HG03064 (cell line): ENCODE data around the gene CLIP2.

Experiments
- ATAC-seq: cut with Tn5 transposase; IDR thresholded peaks from one replicate; pipeline ENCODE4 v1.9.1; 2021; ENCODE audit warnings: low read depth; ENCODE audit not compliant: unreplicated experiment

CLIP2 gene

DNA sequence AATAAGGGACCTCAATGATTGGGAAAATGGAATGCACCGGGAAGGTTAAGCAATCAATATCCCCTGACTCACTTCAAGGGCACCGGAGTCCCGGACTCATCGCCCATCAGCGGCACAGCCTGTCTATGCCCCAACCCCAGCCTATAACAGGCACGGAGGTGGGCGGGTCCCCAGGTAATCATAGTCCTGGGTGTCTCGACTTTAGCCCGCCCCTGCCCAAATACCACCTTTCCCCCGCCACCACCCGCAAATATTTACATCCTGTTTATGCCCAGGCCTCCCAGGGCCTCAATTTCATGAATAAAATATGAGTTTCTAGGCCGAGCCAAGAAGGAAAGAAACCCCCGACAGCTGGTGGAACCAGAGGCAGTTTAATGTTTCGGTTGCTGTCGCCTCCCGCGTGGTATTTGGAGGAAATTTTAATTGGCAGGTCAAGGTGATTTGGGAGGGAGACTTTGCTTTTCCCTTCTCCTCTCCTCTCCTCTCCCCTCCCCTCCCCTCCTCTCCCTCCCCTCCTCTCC is 19.4 kb upstream of the CLIP2 start:
- peak; percentile 40 for ATAC-seq

DNA sequence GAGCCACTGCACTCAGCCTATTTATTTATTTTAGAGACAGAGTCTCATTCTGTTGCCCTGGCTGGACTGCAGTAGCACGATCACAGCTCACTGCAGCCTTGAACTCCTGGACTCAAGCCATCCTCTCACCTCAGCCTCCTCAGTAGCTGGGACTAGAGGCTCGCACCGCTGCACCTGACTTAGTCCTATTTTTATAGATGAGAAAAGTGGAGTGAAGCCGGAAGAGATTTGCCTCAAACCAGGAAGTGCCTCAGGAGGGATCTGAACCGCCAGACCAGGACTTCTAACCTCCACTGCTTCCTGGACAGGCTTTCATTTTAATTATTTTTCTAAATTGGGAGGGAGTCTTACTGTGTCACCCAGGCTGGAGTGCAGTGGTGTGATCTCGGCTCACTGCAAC is 17.5 kb upstream of the CLIP2 start:
- ATAC-seq: no peak

DNA sequence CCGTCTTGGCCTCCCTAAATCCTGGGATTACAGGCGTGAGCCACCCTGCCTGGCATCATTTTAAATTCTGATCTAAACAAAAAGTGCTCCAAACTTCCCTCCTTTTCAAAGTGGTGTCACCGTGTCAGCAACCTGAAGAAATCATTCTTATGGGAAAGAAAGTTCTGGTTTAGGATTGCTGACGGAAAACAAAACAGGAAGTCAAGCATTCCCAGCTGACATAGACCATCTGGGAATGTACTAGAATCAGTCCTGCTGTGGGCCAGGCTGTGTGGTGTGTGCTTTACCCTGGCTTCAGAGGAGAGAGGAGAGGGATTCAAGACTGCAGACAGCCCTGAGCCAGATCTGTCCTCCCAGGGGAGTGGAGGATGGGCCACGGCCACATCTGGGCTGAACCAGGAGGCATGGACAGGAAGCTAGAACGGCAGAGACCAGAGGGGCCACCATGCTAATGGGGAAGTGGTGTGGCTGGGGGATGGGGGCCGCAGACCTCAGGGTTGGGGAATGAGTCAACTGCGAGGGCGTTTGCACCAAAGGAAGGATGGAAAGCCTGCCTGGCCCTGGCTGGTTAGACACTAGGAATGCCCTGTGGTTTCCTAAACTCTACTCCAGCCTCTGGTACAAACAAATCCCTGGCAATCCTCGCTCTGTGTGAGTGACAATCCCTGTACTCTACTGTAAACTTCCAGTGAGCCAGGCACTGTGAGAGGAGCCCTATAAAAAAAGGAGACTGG is 16.7 kb upstream of the CLIP2 start:
- peak; percentile 52 for ATAC-seq

DNA sequence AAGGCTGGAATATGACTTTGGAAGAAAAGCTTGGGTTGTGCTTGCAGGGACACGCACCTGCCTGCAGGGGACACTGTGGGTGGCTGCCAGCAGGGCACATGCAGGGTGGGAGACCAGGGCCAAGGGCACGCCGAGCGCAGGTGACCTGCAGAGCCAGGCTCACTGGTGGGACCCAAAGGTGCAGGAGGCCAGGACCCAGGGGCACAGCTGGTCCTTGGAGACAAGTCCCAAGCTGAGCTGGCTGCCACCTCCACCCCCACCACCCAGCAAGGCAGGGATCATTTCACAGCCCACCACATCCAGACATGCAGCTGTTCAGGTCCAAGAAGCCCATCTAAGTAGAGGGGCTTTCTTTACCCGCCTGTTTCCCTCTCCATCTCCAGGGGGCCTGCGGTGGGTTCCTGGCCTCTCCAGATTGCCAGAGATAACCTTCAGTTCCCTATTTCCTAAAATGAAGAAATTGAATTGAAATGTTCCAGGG is 13.8 kb upstream of the CLIP2 start:
- no peak for ATAC-seq

DNA sequence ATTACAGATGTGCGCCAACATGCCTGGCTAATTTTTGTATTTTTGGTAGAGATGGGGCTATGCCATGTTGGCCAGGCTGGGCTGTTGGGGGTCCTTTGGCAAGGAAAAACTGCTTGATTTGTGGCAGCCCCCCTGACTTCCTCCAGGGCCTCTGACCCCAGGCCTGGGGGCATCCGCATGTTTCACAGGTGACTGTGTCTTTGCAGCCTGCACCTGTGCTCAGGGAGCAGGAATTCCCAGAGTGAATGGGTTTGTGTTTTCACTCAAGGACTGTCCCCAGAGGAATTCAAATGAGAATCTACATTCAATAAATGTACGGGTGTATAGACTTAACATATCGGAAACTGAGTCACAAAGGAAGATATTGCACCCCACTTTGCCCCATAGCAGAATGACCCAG is 11.6 kb upstream of the CLIP2 start:
- ATAC-seq: no peak

DNA sequence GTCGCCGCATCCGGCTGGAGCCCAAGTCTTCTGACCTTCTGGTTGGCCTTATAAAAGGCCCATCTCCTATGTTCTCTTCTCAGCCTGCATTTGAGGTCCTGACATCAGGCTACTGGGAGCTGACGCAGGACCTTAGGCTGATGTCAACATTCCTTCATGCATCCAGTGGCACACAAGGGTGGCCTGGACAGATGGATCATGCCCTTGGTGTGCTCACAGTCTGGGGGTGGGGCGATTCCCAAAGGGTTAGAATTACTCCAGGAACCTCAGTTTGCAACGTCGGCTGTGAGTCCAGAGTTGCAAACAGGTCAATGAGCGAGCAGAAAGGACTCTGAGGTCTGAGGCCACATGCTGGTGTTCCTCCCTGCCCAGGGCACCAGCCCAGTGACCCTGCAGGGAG is 8.2 kb upstream of the CLIP2 start:
- no peak for ATAC-seq

DNA sequence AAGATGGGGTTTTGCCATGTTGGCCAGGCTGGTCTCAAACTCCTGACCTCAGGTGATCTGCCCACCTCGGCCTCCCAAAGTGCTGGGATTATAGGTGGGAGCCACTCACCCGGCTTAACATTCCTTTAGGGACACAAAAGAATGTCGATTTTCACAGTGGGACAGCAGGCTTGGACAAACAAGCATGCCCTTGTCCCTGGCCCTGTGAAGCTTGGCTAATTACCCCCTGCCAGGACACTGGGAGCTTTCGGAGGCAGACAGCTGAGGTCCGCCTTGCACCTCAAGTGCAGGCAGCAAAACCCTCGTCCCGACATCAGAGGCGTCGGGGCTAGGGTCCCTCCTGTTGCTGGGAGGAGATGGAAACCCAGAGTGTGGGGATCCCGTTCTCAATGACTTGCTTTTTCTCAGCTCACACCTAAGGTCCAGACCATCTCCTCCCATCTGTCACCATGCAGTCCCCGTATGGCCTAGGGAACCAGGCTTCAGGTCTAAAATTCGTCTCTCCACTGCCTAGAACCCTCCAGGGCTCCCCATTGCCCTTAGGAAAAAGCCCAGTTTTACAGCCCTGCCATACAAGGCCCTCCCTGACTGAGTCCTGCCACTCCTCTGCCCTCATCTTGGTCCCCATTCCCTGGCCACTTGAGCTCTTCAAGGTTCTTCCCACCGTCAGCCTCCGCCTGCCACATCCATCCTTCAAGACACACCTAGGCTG is 6.3 kb upstream of the CLIP2 start:
- no peak for ATAC-seq

DNA sequence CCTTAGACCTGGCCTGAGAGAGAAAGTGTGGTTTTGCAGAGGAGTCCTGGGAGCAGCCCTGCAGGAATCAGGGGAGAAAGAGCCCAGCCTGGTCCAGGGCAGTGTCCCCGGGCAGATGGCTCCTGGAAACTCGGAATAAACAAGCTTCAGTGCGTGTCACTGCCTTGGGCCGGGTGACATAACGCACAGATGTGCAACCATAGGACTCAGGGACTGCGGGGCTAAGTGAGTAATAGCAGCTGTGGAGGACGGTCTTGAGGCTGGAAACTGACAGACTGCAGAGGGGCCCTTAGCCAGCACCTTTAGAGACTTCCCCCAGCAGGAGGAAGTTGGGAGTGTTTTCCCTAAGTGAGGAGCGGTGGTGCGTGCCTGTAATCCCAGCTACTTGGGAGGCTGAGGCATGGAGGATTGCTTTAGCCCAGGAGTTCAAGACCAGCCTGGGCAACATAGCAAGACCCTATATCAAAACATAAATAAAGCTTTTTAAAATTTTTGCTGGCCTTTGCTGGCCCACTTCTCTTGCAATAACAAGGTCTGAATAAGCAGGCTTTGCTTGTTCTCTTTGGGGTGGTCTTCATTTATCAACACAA is 5.3 kb upstream of the CLIP2 start:
- no peak for ATAC-seq

DNA sequence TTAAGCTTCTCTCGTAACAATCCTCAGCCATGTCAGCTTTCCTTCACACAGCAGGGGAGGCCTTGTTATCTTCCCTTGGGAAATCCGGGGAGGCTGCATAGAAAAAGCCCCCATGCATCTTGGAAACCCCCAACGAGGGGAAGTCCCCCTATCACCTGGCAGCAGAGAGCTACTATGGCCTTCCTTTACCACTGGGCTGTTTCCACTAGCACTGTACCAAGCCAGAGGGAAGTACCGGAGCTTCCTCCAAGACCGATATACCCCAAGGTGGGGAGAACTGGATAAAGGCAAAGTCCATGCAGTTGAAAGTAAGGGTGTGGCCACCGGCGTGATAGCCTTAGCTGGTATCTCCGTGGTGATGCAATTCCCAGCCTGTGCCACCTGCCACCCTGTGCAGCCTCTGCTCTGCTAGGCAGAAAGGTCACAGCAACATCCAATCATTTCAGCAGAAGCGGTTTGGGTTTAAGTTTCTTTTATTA is 4.4 kb upstream of the CLIP2 start:
- ATAC-seq: no peak

DNA sequence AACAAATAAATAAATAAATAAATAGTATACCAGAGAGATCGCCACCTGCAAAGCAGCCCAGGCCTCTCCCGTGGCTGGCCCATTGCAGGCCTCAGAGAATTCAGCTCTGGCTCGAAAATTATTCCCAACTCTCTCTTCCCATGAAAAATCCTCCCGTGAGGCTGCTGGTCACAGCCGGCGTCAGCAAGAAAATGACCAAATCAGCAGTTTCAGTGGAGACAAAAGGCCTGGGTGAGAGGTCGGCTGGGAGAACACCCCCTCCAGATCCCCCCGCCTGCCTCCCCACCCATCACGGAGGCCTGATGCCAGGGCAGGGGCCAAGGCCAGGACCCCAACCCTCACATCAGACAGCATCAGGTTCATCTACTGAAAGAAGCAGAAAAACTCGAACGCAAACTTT is 3.1 kb upstream of the CLIP2 start:
- ATAC-seq: no peak

DNA sequence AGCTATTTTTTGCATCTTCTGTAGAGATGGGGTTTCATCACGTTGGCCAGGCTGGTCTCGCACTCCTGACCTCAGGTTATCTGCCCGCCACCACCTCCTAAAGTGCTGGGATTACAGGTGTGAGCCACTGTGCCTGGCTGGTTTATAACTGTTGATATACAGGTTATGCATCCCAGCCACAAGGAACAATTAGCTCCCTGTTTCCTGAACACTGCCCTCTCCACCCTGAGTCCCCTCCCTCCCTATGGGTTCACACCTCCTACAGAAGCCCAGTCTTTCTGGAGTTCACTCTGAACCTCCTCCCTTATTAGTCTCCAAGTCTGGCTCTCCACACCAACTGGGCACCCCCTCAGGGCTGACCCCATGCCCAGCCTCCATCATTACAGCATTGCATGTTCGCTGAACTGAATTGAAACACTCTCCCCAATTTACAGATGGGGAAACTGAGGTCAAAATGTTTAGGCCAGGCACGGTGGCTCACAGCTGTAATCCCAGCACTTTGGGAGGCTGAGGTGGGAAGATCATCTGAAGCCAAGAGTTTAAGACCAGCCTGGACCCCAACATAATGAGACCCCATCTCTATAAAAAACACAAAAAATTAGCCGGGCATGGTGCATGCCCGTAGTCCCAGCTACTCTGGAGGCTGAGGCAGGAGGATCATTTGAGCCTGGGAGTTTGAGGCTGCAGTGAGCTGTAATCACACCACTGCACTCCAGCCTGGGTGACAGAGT is 1.7 kb upstream of the CLIP2 start:
- no peak for ATAC-seq

DNA sequence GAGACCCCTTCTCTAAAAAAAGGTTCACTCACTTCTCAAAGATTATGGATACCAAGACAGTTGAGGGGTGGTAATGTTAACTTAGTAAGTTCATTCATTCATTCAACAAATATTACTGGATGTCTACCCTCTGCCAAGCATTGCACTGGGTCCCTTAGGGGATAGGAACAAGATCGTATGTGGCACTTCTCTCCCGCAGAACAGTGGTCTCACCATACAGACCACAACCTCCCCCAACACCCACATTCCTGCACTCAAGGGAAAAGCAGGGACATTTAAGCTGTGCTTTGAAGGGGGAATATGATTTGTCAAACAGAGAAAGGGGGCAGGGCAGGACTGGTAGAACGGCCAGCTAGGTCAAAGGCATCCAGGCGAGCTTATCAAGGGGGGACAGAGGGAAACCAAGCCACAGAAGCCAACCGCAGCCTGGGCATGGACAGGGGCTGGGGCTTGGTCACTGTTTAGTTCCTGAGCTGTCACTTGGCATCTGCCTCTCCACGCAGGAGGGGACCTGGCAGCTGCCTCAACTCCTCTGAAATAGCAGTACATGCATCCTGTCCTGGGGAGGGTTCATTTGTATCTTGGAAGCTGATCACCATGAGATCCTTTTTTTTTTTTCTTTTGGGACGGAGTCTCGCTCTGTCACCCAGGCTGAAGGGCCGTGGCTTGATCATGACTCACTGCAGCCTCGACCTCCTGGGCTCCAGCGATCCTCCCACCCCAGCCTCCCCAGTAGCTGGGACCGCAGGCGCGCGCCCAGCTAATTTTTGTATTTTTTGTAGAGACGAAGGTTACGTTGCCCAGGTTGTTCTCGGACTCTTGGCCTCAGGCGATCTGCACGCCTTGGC is 949 bp upstream of the CLIP2 start:
- no peak for ATAC-seq

DNA sequence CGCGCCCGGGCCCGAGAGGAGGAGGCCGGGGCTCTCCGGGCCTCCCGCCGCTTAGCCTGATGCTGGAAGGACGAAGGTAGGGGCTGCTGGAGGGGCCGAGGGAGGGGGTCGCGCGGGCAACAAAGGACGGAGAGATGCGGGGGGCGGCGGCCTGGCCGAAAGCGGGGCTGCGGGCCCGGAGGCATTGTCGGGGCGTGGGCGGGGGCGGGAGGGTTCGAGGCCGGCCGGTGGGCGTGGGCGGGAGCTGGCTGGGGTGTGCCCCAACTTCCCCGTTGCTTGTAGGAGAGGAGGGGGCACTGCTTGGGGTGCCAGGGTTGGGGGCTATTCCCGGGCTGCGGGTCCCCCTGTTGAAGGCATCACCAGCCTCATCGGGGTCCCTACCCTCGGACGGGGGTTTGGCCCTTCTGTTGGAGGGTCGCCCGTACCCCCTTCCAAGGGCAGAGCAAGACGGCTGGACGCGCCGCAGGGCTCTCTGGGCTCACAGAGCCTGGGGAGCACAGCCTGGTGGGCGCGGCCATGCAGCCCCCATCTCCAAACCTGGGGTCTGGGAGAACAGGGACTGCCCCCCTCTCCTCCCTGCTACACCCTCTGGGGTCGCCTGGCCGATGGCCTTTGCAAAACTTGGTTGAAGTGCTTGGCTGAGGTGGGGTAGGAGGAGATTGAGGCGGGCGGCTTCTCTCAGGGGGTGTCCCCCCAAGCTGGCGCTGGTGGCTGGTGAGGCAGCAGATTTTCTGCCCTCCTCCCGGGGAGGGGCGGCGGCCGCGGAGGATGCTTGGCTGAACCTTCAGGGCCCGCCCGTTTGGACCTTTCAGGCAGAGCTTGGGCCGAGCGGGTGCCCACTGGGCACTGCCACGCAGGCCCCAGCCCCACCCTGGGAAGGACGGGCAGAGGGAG is 699 bp downstream of the CLIP2 start:
- no peak for ATAC-seq

DNA sequence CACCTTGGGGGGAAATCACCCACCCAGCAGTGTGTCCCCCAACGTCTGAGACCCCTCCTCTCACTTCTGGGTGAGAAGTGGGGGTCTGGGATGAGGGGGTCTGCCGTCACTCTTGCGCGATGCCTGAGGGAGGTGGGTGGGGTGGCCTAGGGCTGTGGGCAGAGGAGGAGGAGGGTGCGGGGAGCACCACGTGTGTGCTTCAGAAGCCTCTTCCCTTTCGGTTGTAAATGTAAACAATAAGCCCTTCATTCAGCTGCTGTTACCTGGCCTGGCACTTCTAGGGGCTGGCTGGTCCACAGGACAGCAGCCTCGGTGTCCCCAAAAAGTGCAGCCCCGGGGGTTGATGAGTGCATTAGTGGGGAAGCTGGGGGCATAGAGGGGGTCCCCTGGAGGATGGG is 1.3 kb downstream of the CLIP2 start:
- no peak for ATAC-seq

DNA sequence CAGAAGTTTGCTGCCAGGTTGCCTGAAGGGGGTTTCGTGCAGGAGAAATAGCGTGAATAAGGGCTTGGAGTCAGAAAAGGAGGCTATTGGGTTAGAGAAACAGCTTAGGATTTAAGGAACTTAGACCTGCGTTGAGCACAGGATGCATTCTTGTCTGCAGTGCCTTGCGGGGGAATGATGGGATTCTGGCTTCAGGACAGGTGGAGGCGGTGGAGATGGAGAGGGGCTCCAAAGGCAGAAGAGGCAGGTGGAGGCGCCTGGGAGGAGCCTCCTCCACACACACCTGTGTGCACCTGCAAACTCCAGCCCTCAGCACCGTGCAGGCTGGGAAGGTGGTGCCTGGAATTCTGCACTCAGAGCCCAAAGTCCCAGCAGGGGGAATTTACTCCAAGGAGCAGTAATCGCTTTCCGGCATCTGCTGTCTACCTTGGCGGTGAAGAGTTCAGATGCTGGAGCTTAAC is 1.8 kb downstream of the CLIP2 start:
- ATAC-seq: no peak

DNA sequence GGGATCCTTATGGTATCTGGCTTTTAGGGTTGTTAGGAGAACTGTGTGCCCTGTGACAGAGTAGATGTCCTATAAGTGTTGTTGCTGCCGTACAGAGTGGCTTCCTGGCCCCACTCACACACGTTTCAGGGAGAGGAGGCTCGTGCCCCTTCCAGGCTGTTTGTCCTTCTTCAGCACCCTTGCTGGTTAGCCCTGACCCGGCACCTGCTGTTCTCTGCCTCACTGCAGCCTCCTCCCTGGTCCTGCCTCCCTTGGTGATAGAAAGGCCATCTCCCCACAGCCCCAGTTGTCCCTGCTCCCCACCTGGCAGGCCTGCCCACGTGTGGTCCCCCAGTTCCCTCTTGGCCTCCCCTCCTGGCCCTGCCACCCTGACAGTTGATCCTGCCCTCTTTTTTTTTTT is 2.3 kb downstream of the CLIP2 start:
- ATAC-seq: no peak

DNA sequence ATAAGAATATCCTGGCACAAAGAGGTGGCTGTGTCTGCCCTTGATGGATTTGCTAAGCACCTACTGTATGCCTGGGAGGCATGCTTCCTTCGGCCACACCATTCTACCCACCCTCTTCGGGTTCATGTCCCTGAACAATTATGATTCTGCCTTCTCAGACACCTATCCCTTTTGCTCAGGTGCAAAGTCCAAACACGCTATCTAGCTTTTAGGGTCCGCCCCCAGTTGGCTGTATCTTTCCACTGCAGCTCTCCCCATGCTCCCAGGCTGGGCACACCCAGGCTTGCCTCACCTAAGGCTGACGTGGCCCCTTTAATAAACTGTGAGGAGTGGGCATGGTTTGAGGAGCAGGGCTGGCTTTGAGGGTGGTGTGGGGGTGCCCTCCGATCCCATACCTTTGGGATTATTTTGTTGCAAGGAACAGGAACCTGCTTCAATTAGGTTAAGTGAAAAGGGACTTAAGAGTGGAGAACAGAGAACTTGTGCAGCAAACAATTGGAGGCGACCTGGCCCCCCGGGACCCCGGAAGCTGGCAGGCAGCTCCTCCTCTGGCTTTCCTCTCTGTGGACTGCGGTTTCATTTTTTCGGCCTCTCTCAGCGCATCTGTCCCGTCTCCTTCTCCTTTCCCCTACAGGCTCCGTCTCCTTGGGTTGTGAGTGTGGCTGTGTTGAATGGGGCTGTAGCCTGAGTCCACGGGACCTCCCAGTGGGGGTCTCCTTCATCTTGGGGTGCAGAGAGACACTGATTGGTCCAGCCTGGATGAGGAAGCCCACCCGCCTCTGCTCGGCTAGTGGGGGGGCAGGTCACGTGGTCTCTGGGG is 3.8 kb downstream of the CLIP2 start:
- no peak for ATAC-seq

DNA sequence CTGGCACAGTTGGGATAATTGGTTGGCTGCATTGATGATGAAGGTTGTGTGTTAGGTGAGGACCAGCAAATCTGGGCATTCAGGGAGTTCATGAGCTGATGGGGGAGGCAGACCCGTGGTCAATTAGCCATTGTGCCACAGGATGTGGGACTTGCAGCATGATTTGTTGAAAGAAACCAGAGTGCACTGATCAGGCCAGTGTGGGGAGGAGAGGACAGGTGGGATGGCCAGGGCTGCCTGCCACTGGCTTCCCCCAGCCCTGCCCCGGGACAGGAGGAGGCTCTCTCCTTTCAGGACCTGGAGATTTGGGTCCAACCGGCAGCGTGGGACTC is 4.3 kb downstream of the CLIP2 start:
- no peak for ATAC-seq
